ENCODE results near the gene STON2. TPM values are rescaled to one million over a fixed set of nuclear protein-coding genes. Genes with fewer than 3 reads are reported as not detected.

Gene STON2
- total and polyA plus RNA-seq, 4 donors = 1.9 to 30.0 (median 7.3) TPM

DNA sequence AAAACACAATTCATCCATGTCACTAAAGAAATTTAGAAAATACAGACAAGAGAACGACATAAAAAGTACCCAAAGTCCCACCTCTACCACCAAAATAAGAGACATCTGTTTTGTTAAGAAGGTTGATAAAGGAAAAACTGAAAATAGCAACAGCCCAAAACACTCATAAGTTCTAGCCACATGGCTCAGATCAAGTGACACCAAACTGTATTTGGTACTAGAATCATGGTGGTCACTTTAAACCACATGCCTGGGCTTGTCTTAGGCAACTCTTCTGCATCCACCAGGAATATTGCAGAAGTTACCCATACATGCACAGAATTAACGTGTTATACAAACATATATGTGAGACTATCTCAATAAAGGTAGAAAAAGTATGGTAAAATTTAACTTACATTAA is 101.2 kb downstream of the STON2 start:
- Histone ChIP-seq H3K36me3 (ENCODE audit: control insufficient read depth in 4 of 4, insufficient read depth in 3 of 4, low read depth in 1 of 4, low read length in 3 of 4) (no peaks in the 10 kb centered on the region), H3K27me3 (ENCODE audit: control insufficient read depth in 4 of 4, insufficient read depth in 4 of 4, low read length in 3 of 4) (no peaks in the 10 kb centered on the region), H3K9ac (ENCODE audit: low read depth in 1 of 2, low read length in 2 of 2) (no peak overlapping the region), H3K4me3 (ENCODE audit: low read depth in 1 of 3, low read length in 3 of 3) (no peak overlapping the region), H3K4me1 (ENCODE audit: control insufficient read depth in 4 of 4, insufficient read depth in 4 of 4, low read length in 3 of 4) (peaks cover 0 to 20% (median 7%) of the 10 kb centered on the region in 4 donors), H3K27ac (ENCODE audit: low read depth in 1 of 2, low read length in 2 of 2) (no peak overlapping the region), H3K9me3 (ENCODE audit: control insufficient read depth in 4 of 4, low read length in 3 of 4) (no peaks in the 10 kb centered on the region)
- DNase-seq (ENCODE audit: low spot score) = no peak
- WGBS = 96% methylated on average over 2 of the region's 2 CpGs
- no peak for TF ChIP-seq SP1 (IDR thresholded peaks at IDR 0.05)
- no peak for TF ChIP-seq YY1 (IDR thresholded peaks at IDR 0.05)
- TF ChIP-seq RXRA (IDR thresholded peaks at IDR 0.05) = no peak
- TF ChIP-seq, protein P1, sequence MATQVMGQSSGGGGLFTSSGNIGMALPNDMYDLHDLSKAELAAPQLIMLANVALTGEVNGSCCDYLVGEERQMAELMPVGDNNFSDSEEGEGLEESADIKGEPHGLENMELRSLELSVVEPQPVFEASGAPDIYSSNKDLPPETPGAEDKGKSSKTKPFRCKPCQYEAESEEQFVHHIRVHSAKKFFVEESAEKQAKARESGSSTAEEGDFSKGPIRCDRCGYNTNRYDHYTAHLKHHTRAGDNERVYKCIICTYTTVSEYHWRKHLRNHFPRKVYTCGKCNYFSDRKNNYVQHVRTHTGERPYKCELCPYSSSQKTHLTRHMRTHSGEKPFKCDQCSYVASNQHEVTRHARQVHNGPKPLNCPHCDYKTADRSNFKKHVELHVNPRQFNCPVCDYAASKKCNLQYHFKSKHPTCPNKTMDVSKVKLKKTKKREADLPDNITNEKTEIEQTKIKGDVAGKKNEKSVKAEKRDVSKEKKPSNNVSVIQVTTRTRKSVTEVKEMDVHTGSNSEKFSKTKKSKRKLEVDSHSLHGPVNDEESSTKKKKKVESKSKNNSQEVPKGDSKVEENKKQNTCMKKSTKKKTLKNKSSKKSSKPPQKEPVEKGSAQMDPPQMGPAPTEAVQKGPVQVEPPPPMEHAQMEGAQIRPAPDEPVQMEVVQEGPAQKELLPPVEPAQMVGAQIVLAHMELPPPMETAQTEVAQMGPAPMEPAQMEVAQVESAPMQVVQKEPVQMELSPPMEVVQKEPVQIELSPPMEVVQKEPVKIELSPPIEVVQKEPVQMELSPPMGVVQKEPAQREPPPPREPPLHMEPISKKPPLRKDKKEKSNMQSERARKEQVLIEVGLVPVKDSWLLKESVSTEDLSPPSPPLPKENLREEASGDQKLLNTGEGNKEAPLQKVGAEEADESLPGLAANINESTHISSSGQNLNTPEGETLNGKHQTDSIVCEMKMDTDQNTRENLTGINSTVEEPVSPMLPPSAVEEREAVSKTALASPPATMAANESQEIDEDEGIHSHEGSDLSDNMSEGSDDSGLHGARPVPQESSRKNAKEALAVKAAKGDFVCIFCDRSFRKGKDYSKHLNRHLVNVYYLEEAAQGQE (IDR thresholded peaks at IDR 0.05) = no peak
- no peak for TF ChIP-seq GABPA (IDR thresholded peaks at IDR 0.05 in 1 of 2, conservative IDR thresholded peaks at IDR 0.05 in 1 of 2)
- TF ChIP-seq NR2F2 (IDR thresholded peaks at IDR 0.05) = no peak
- no peak for TF ChIP-seq RAD21 (IDR thresholded peaks at IDR 0.05)
- TF ChIP-seq, protein P2, sequence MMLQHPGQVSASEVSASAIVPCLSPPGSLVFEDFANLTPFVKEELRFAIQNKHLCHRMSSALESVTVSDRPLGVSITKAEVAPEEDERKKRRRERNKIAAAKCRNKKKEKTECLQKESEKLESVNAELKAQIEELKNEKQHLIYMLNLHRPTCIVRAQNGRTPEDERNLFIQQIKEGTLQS (IDR thresholded peaks at IDR 0.05) = no peak
- no peak for TF ChIP-seq FOXA1 (IDR thresholded peaks at IDR 0.05)
- no peak for TF ChIP-seq FOXA2 (IDR thresholded peaks at IDR 0.05)
- no peak for TF ChIP-seq HNF4A (conservative IDR thresholded peaks at IDR 0.05)
- TF ChIP-seq, protein P3, sequence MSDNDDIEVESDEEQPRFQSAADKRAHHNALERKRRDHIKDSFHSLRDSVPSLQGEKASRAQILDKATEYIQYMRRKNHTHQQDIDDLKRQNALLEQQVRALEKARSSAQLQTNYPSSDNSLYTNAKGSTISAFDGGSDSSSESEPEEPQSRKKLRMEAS (IDR thresholded peaks at IDR 0.05) = no peak
- TF ChIP-seq, protein P4, sequence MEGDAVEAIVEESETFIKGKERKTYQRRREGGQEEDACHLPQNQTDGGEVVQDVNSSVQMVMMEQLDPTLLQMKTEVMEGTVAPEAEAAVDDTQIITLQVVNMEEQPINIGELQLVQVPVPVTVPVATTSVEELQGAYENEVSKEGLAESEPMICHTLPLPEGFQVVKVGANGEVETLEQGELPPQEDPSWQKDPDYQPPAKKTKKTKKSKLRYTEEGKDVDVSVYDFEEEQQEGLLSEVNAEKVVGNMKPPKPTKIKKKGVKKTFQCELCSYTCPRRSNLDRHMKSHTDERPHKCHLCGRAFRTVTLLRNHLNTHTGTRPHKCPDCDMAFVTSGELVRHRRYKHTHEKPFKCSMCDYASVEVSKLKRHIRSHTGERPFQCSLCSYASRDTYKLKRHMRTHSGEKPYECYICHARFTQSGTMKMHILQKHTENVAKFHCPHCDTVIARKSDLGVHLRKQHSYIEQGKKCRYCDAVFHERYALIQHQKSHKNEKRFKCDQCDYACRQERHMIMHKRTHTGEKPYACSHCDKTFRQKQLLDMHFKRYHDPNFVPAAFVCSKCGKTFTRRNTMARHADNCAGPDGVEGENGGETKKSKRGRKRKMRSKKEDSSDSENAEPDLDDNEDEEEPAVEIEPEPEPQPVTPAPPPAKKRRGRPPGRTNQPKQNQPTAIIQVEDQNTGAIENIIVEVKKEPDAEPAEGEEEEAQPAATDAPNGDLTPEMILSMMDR (IDR thresholded peaks at IDR 0.05; ENCODE audit: low read depth, low read length, missing input control) = no peak
- no peak for TF ChIP-seq HNF4G (IDR thresholded peaks at IDR 0.05)
- no peak for TF ChIP-seq TAF1 (conservative IDR thresholded peaks at IDR 0.05)
- TF ChIP-seq JUND (IDR thresholded peaks at IDR 0.05) = no peak

DNA sequence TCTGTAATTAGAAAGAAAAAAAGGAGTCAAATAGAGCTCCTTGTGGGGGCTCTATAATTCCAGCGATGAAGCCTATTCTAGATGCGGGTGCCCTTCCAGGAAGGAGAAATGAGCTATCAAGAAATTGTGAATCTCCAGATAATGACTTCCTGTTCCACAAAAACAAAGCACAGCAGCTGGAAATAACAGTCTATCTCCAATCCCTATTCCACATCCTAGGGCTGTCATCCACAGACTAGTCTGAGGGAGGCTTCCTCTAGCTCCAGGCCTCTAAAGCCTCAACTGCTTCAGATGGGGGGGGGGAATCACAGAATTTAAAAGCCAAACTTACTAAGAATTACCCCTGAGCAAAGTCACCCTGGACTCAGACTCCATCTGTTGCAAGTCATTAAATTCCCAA is 102.0 kb downstream of the STON2 start:
- TF ChIP-seq JUND (IDR thresholded peaks at IDR 0.05) = no peak
- TF ChIP-seq HNF4G (IDR thresholded peaks at IDR 0.05) = no peak
- no peak for TF ChIP-seq GABPA (IDR thresholded peaks at IDR 0.05 in 1 of 2, conservative IDR thresholded peaks at IDR 0.05 in 1 of 2)
- TF ChIP-seq, protein P4 (IDR thresholded peaks at IDR 0.05; ENCODE audit: low read depth, low read length, missing input control) = no peak
- TF ChIP-seq, protein P2 (IDR thresholded peaks at IDR 0.05) = no peak
- TF ChIP-seq, protein P5, sequence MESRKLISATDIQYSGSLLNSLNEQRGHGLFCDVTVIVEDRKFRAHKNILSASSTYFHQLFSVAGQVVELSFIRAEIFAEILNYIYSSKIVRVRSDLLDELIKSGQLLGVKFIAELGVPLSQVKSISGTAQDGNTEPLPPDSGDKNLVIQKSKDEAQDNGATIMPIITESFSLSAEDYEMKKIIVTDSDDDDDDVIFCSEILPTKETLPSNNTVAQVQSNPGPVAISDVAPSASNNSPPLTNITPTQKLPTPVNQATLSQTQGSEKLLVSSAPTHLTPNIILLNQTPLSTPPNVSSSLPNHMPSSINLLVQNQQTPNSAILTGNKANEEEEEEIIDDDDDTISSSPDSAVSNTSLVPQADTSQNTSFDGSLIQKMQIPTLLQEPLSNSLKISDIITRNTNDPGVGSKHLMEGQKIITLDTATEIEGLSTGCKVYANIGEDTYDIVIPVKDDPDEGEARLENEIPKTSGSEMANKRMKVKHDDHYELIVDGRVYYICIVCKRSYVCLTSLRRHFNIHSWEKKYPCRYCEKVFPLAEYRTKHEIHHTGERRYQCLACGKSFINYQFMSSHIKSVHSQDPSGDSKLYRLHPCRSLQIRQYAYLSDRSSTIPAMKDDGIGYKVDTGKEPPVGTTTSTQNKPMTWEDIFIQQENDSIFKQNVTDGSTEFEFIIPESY (IDR thresholded peaks at IDR 0.05) = no peak
- TF ChIP-seq HNF4A (conservative IDR thresholded peaks at IDR 0.05) = no peak
- TF ChIP-seq NR2F2 (IDR thresholded peaks at IDR 0.05) = no peak
- TF ChIP-seq FOXA2 (IDR thresholded peaks at IDR 0.05) = no peak
- no peak for TF ChIP-seq YY1 (IDR thresholded peaks at IDR 0.05)
- no peak for TF ChIP-seq SP1 (IDR thresholded peaks at IDR 0.05)
- no peak for TF ChIP-seq FOXA1 (IDR thresholded peaks at IDR 0.05)
- 77% methylated on average over 2 of the region's 2 CpGs for WGBS
- DNase-seq (ENCODE audit: low spot score) = no peak
- no peaks in the 10 kb centered on the region for H3K9me3 ChIP-seq (ENCODE audit: control insufficient read depth in 4 of 4, low read length in 3 of 4)
- no peak overlapping the region for H3K4me3 ChIP-seq (ENCODE audit: low read depth in 1 of 3, low read length in 3 of 3)
- H3K36me3 ChIP-seq (ENCODE audit: control insufficient read depth in 4 of 4, insufficient read depth in 3 of 4, low read depth in 1 of 4, low read length in 3 of 4) = no peaks in the 10 kb centered on the region
- H3K27me3 ChIP-seq (ENCODE audit: control insufficient read depth in 4 of 4, insufficient read depth in 4 of 4, low read length in 3 of 4) = no peaks in the 10 kb centered on the region
- H3K9ac ChIP-seq (ENCODE audit: low read depth in 1 of 2, low read length in 2 of 2) = no peak overlapping the region
- H3K27ac ChIP-seq (ENCODE audit: low read depth in 1 of 2, low read length in 2 of 2) = no peak overlapping the region
- H3K4me1 ChIP-seq (ENCODE audit: control insufficient read depth in 4 of 4, insufficient read depth in 4 of 4, low read length in 3 of 4) = peaks cover 0 to 16% (median 7%) of the 10 kb centered on the region in 4 donors
